WTC11 (cell line): ENCODE results near the gene RIMBP2. TPM values are rescaled to one million over a fixed set of nuclear protein-coding genes. Genes with fewer than 3 reads are reported as not detected.

Experiments
- ATAC-seq: fragments of 200-7000 bp; cut with Tn5 transposase; 2 replicates; pipeline ENCODE4 v1.10.0; 2021; ENCODE audit warnings: mild to moderate bottlenecking, moderate library complexity
- CTCF ChIA-PET: fragments of 300-600 bp; sonication (Branson Sonifier 250); formaldehyde crosslinking; loops from one replicate; lab custom pipeline; 2021; ENCODE audit warnings: antibody characterized with exemption; lab: Charles Lee
- POLR2A ChIA-PET: fragments of 350-600 bp; sonication (Branson Sonifier 250); formaldehyde crosslinking; loops from one replicate; lab custom pipeline; 2021; ENCODE audit warnings: antibody characterized with exemption; lab: Charles Lee
- DNase-seq: peaks from one replicate; pipeline ENCODE4 v3.0.0; 2021; ENCODE audit warnings: low spot score
- H3K27ac Mint-ChIP-seq: 2 replicates; pipeline ENCODE4 v1.8.0; 2021; ENCODE audit warnings: mixed read lengths
- H3K27me3 Mint-ChIP-seq: 2 replicates; pipeline ENCODE4 v1.8.0; 2021; ENCODE audit warnings: low read depth, mild to moderate bottlenecking, moderate library complexity, mixed read lengths
- H3K36me3 Mint-ChIP-seq: 2 replicates; pipeline ENCODE4 v1.8.0; 2021; ENCODE audit warnings: mixed read lengths
- H3K4me1 Mint-ChIP-seq: 2 replicates; pipeline ENCODE4 v1.8.0; 2022; ENCODE audit warnings: mixed read lengths
- H3K4me3 Mint-ChIP-seq: 2 replicates; pipeline ENCODE4 v1.8.0; 2021; ENCODE audit warnings: mild to moderate bottlenecking, moderate library complexity, mixed read lengths
- H3K9me3 Mint-ChIP-seq: 2 replicates; pipeline ENCODE4 v1.8.0; 2021; ENCODE audit warnings: mixed read lengths
- AR ChIP-seq: fragments of 250-450 bp; sonication (Bioruptor Pico); IDR thresholded peaks from 2 replicates; pipeline ENCODE4 v1.9.0; 2021; ENCODE audit warnings: mild to moderate bottlenecking
- ATF6 ChIP-seq: sonication (generic); formaldehyde crosslinking; IDR thresholded peaks from 2 replicates; pipeline ENCODE4 v1.8.1; 2023; ENCODE audit warnings: mild to moderate bottlenecking, missing genetic modification reagents
- CBFB ChIP-seq: sonication (generic); formaldehyde crosslinking; IDR thresholded peaks from 2 replicates; pipeline ENCODE4 v1.8.1; 2022; ENCODE audit warnings: mild to moderate bottlenecking, low read depth, missing genetic modification reagents
- ELF4 ChIP-seq: sonication (generic); formaldehyde crosslinking; IDR thresholded peaks from 2 replicates; pipeline ENCODE4 v1.8.1; 2022; ENCODE audit warnings: low read depth, mild to moderate bottlenecking, moderate library complexity, missing genetic modification reagents
- ETV6 ChIP-seq: sonication (generic); formaldehyde crosslinking; IDR thresholded peaks from 2 replicates; pipeline ENCODE4 v1.8.1; 2022; ENCODE audit warnings: mild to moderate bottlenecking, missing genetic modification reagents
- GTF2I ChIP-seq: fragments of 250-450 bp; sonication (Bioruptor Pico); conservative IDR thresholded peaks from 2 replicates; pipeline ENCODE4 v1.4.0; 2021; ENCODE audit warnings: mild to moderate bottlenecking
- HMGA2 ChIP-seq: fragments of 250-450 bp; sonication (Bioruptor Pico); IDR thresholded peaks from 2 replicates; pipeline ENCODE4 v1.4.0; 2021; ENCODE audit warnings: mild to moderate bottlenecking, moderate library complexity
- IRF2 ChIP-seq: sonication (generic); formaldehyde crosslinking; IDR thresholded peaks from 2 replicates; pipeline ENCODE4 v1.8.0; 2022; ENCODE audit warnings: low read depth, missing genetic modification reagents, borderline replicate concordance
- JUN ChIP-seq: sonication (generic); formaldehyde crosslinking; IDR thresholded peaks from 2 replicates; pipeline ENCODE4 v1.8.0; 2023; ENCODE audit warnings: mild to moderate bottlenecking, missing genetic modification reagents
- MAX ChIP-seq: sonication (generic); formaldehyde crosslinking; IDR thresholded peaks from 2 replicates; pipeline ENCODE4 v1.8.0; 2022; ENCODE audit warnings: mild to moderate bottlenecking, missing genetic modification reagents
- MYBL2 ChIP-seq: sonication (generic); formaldehyde crosslinking; IDR thresholded peaks from 2 replicates; pipeline ENCODE4 v1.8.1; 2023; ENCODE audit warnings: mild to moderate bottlenecking, moderate library complexity, missing genetic modification reagents
- NFYB ChIP-seq: sonication (generic); formaldehyde crosslinking; conservative IDR thresholded peaks from 2 replicates; pipeline ENCODE4 v1.8.0; 2022; ENCODE audit warnings: low read depth, missing genetic modification reagents
- NR1H2 ChIP-seq: sonication (generic); formaldehyde crosslinking; IDR thresholded peaks from 2 replicates; pipeline ENCODE4 v1.9.0; 2021; ENCODE audit warnings: mild to moderate bottlenecking, moderate library complexity, missing genetic modification reagents
- TCF7 ChIP-seq: sonication (generic); formaldehyde crosslinking; IDR thresholded peaks from 2 replicates; pipeline ENCODE4 v1.8.0; 2022; ENCODE audit warnings: mild to moderate bottlenecking, low read depth, missing genetic modification reagents, moderate library complexity
- USF1 ChIP-seq: sonication (generic); formaldehyde crosslinking; IDR thresholded peaks from 2 replicates; pipeline ENCODE4 v1.8.0; 2022; ENCODE audit warnings: mild to moderate bottlenecking, missing genetic modification reagents
- ZNF121 ChIP-seq: sonication (generic); formaldehyde crosslinking; IDR thresholded peaks from 2 replicates; pipeline ENCODE4 v1.8.0; 2023; ENCODE audit warnings: missing genetic modification reagents
- ZNF138 ChIP-seq: sonication (generic); formaldehyde crosslinking; conservative IDR thresholded peaks from 2 replicates; pipeline ENCODE4 v1.8.1; 2022; ENCODE audit warnings: mild to moderate bottlenecking, moderate library complexity, missing genetic modification reagents
- ZNF317 ChIP-seq: sonication (generic); formaldehyde crosslinking; IDR thresholded peaks from 2 replicates; pipeline ENCODE4 v1.8.1; 2023; ENCODE audit warnings: low read depth, mild to moderate bottlenecking, moderate library complexity, missing genetic modification reagents, borderline replicate concordance
- ZNF423 ChIP-seq: fragments of 250-450 bp; sonication (Bioruptor Pico); IDR thresholded peaks from 2 replicates; pipeline ENCODE4 v2.1.2; 2022; ENCODE audit warnings: mild to moderate bottlenecking, moderate library complexity
- ZNF512 ChIP-seq: sonication (generic); formaldehyde crosslinking; IDR thresholded peaks from 2 replicates; pipeline ENCODE4 v1.8.1; 2022; ENCODE audit warnings: missing genetic modification reagents, borderline replicate concordance
- total RNA-seq: library from RNA; stranded (reverse); gene quantifications from 3 replicates; pipeline ENCODE4 v1.2.3, GENCODE V29; 2021

The RIMBP2 gene
- total RNA-seq, 1 experiment from 2014 or later = 2.6 TPM

- ChIA-PET POLR2A (no interaction called here), CTCF (no interaction called here)
- Mint-ChIP-seq H3K27me3 (no peaks in the 10 kb centered on the region; the same call in 1 of the 2 replicates), H3K27ac (no peak overlapping the region), H3K4me3 (no peak overlapping the region), H3K4me1 (no peaks in the 10 kb centered on the region), H3K9me3 (peaks cover 43% of the 10 kb centered on the region), H3K36me3 (peaks cover 20% of the 10 kb centered on the region)
- TF ChIP-seq MAX (no peak), JUN (CRISPR knock-in tag) (no peak), ZNF121 (CRISPR knock-in tag) (no peak), TCF7 (no peak), ZNF423 (CRISPR knock-in tag) (no peak), HMGA2 (CRISPR knock-in tag) (no peak), ATF6 (CRISPR knock-in tag) (no peak), ETV6 (no peak), NR1H2 (CRISPR knock-in tag) (no peak), NFYB (CRISPR knock-in tag) (no peak), ZNF317 (no peak), USF1 (no peak), ZNF138 (CRISPR knock-in tag) (no peak), ZNF512 (CRISPR knock-in tag) (no peak), GTF2I (no peak), ELF4 (CRISPR knock-in tag) (no peak), IRF2 (CRISPR knock-in tag) (no peak), AR (no peak), CBFB (CRISPR knock-in tag) (no peak)
- DNase-seq = no peak
- ATAC-seq = no peak
Measured at GRCh38 chr12:130664772-130665171, 51.3 kb downstream of the RIMBP2 start.

GRCh38 chr12:130664252-130664651 is 51.8 kb downstream of the RIMBP2 start:
- H3K4me3 Mint-ChIP-seq = no peak overlapping the region
- CTCF ChIA-PET = no interaction called here

More at GRCh38 chr12:130664252-130664651, 51.8 kb downstream of the RIMBP2 start:
- peaks cover 17% of the 10 kb centered on the region for H3K36me3 Mint-ChIP-seq
- POLR2A ChIA-PET = no interaction called here
- ATAC-seq (no peak), DNase-seq (no peak)
- no peak overlapping the region for H3K27ac Mint-ChIP-seq
- no peaks in the 10 kb centered on the region; the same call in 1 of the 2 replicates for H3K27me3 Mint-ChIP-seq
- H3K9me3 Mint-ChIP-seq = peaks cover 39% of the 10 kb centered on the region
- H3K4me1 Mint-ChIP-seq = no peaks in the 10 kb centered on the region
- TF ChIP-seq MYBL2 (CRISPR knock-in tag) = no peak
